OCI-LY1 (cell line): Measurements from ENCODE around the gene MICAL1.

ENCODE experiments used
- H2AFZ ChIP-seq: fragments of 200-600 bp; sonication (generic), shearing (Covaris generic); 2 replicates; pipeline ENCODE4 v1.6.0; 2014; ENCODE audit warnings: antibody characterized with exemption, mild to moderate bottlenecking, low read length
- H3F3A ChIP-seq: fragments of 200-600 bp; sonication (generic), shearing (Covaris generic); 2 replicates; pipeline ENCODE4 v1.6.0; 2014; ENCODE audit warnings: mild to moderate bottlenecking, antibody characterized with exemption, low read length, moderate library complexity; ENCODE audit not compliant: insufficient read depth
- H3K27ac ChIP-seq: fragments of 200-600 bp; sonication (generic); 2 replicates; pipeline ENCODE4 v1.5.1; 2014; ENCODE audit warnings: low read length, mixed run types, mild to moderate bottlenecking, low read depth; ENCODE audit not compliant: poor library complexity, severe bottlenecking
- H3K27me3 ChIP-seq: fragments of 200-600 bp; sonication (generic); 2 replicates; pipeline ENCODE4 v1.6.0; 2014; ENCODE audit warnings: antibody characterized with exemption, mild to moderate bottlenecking, low read length, moderate library complexity; ENCODE audit not compliant: insufficient read depth
- H3K36me3 ChIP-seq: fragments of 200-600 bp; sonication (generic); 2 replicates; pipeline ENCODE4 v1.6.1; 2014; ENCODE audit warnings: mild to moderate bottlenecking, antibody characterized with exemption, low read length, moderate library complexity, mixed read lengths; ENCODE audit not compliant: insufficient read depth
- H3K4me1 ChIP-seq: fragments of 200-600 bp; sonication (generic); 2 replicates; pipeline ENCODE4 v1.5.1; 2014; ENCODE audit warnings: mild to moderate bottlenecking, low read length, moderate library complexity; ENCODE audit not compliant: insufficient read depth, severe bottlenecking
- H3K4me2 ChIP-seq: fragments of 200-600 bp; sonication (generic), shearing (Covaris generic); 2 replicates; pipeline ENCODE4 v1.6.1; 2014; ENCODE audit warnings: low read length
- H3K4me3 ChIP-seq: fragments of 200-600 bp; sonication (generic); 2 replicates; pipeline ENCODE4 v1.5.1; 2014; ENCODE audit warnings: low read length, low read depth, mild to moderate bottlenecking, mixed read lengths; ENCODE audit not compliant: poor library complexity, severe bottlenecking
- H3K79me2 ChIP-seq: fragments of 200-600 bp; shearing (Covaris generic); 2 replicates; pipeline ENCODE4 v1.6.1; 2016; ENCODE audit warnings: mixed run types, low read length, mixed read lengths; ENCODE audit not compliant: insufficient read depth
- H3K9ac ChIP-seq: fragments of 200-600 bp; sonication (generic), shearing (Covaris generic); 2 replicates; pipeline ENCODE4 v1.6.1; 2014; ENCODE audit warnings: mild to moderate bottlenecking, low read length, mixed read lengths
- H3K9me2 ChIP-seq: fragments of 200-600 bp; sonication (generic), shearing (Covaris generic); 2 replicates; pipeline ENCODE4 v1.6.1; 2014; ENCODE audit warnings: low read depth, mild to moderate bottlenecking, low read length, mixed read lengths
- H3K9me3 ChIP-seq: fragments of 200-600 bp; shearing (Covaris generic); 2 replicates; pipeline ENCODE4 v1.6.1; 2014; ENCODE audit warnings: low read length, mixed read lengths
- H4K20me1 ChIP-seq: fragments of 200-600 bp; sonication (generic), shearing (Covaris generic); 2 replicates; pipeline ENCODE4 v1.6.0; 2016; ENCODE audit warnings: mild to moderate bottlenecking, low read length; ENCODE audit not compliant: insufficient read depth
- EZH2 ChIP-seq: fragments of 200-600 bp; sonication (generic), shearing (Covaris generic); IDR thresholded peaks from 2 replicates; pipeline ENCODE4 v1.8.0; 2017; ENCODE audit warnings: borderline replicate concordance, mixed run types, mild to moderate bottlenecking, antibody characterized with exemption, low read length, moderate library complexity, mixed read lengths
- TF ChIP-seq, protein P1 (sequence below): fragments of 200-600 bp; sonication (generic), shearing (Covaris generic); IDR thresholded peaks from 2 replicates; pipeline ENCODE4 v1.5.1; 2017; ENCODE audit warnings: mild to moderate bottlenecking, antibody characterized with exemption, low read length, moderate library complexity, mixed read lengths

MICAL1 gene

DNA sequence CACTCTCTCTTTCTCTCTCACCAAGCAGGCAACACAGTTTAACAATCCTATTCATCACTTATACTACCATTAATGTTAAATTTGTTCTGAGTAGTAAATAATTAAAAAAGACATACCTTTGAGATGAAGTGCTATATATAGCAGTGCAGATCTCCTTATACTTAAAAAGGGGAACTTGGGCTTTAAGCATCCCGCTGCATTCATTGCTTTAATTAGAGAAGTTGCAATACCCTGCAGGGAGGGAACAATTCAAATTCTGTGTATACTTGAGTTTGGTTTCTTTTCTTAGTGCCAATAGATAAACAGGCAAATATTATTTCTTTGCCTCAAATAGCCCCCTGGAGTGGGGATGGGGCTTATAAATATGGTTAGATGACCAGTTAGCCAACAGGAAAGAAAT, 38.3 kb upstream of the MICAL1 start:
- no peak overlapping the region for H3K27ac ChIP-seq
- no peaks in the 10 kb centered on the region for H3K4me1 ChIP-seq
- no peaks in the 10 kb centered on the region for H3K79me2 ChIP-seq
- no peaks in the 10 kb centered on the region for H3K9me2 ChIP-seq
- TF ChIP-seq EZH2: no peak
- TF ChIP-seq, protein P1, sequence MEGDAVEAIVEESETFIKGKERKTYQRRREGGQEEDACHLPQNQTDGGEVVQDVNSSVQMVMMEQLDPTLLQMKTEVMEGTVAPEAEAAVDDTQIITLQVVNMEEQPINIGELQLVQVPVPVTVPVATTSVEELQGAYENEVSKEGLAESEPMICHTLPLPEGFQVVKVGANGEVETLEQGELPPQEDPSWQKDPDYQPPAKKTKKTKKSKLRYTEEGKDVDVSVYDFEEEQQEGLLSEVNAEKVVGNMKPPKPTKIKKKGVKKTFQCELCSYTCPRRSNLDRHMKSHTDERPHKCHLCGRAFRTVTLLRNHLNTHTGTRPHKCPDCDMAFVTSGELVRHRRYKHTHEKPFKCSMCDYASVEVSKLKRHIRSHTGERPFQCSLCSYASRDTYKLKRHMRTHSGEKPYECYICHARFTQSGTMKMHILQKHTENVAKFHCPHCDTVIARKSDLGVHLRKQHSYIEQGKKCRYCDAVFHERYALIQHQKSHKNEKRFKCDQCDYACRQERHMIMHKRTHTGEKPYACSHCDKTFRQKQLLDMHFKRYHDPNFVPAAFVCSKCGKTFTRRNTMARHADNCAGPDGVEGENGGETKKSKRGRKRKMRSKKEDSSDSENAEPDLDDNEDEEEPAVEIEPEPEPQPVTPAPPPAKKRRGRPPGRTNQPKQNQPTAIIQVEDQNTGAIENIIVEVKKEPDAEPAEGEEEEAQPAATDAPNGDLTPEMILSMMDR: no peak
- no peak overlapping the region for H3K4me2 ChIP-seq
- H3K27me3 ChIP-seq: no peaks in the 10 kb centered on the region
- no peak overlapping the region for H2AFZ ChIP-seq
- H3F3A ChIP-seq: no peaks in the 10 kb centered on the region
- no peak overlapping the region for H3K4me3 ChIP-seq
- no peaks in the 10 kb centered on the region for H4K20me1 ChIP-seq
- H3K9me3 ChIP-seq: no peaks in the 10 kb centered on the region
- H3K9ac ChIP-seq: no peak overlapping the region
- no peaks in the 10 kb centered on the region for H3K36me3 ChIP-seq

DNA sequence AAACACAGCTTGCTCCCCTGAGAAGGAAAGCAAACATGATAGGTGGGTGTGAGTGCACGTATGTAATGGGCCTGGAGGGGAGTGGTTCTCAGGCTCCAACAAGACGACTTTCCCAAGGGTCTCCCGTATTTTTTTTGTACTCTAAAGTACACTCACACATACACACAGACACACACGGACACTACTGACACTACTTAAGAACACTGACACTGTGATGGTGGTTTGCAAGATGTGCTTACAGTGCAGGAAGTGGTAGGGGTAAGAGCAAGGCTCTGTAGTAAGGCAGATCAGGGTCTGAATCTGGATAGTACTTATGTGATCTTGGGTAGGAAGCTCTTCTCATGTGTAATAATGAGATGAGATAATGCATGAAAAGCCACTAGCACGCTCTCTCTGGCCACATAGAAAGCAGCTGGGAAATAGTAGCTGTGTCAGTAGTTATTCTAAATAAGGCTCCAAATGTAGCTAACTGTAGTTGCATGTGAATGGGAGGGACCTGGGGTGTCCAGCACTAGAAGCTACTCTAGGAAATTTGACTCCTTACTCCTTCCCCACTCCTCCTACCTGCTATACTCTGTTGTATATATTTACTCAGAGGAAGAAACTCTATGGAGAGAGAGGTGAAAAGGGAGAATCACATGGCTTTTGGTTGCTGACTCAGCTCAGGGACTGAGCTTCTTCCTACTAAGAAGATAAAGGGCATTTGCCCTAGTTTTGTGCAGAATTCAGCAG, 35.8 kb upstream of the MICAL1 start:
- H3K27ac ChIP-seq: no peak overlapping the region
- H3K36me3 ChIP-seq: no peaks in the 10 kb centered on the region
- no peaks in the 10 kb centered on the region for H3K79me2 ChIP-seq
- no peaks in the 10 kb centered on the region for H4K20me1 ChIP-seq
- H3K9ac ChIP-seq: no peak overlapping the region
- H3K4me2 ChIP-seq: no peak overlapping the region
- no peaks in the 10 kb centered on the region for H3K4me1 ChIP-seq
- H3K9me3 ChIP-seq: no peaks in the 10 kb centered on the region
- TF ChIP-seq, protein P1: no peak
- TF ChIP-seq EZH2: no peak
- H3K9me2 ChIP-seq: no peaks in the 10 kb centered on the region
- H3F3A ChIP-seq: no peaks in the 10 kb centered on the region
- no peak overlapping the region for H2AFZ ChIP-seq
- no peak overlapping the region for H3K4me3 ChIP-seq
- H3K27me3 ChIP-seq: 0 out of 2 replicates have a peak, but pooled peaks cover 5% of the 10 kb centered on the region

DNA sequence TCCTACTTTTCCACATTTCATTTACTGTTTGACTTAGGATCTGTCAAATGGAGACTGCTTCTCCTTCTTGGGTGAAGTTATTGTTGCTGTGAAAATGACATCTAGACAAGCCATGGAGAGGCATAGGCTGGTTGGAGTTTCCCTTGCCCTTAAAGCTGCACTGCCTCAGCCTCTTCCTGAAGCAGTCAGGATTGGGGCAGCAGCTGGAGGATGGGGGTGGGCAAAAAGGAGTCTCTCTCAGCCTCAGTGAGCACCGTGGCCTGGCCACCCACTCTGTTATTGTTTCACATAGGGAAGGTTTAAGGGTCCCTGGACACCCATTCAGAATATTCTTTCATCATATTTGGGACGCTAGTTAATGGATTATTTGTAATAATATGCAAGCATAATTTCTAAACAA, 35.1 kb upstream of the MICAL1 start:
- Histone ChIP-seq H2AFZ (no peak overlapping the region), H3K79me2 (no peaks in the 10 kb centered on the region), H3K4me2 (no peak overlapping the region), H3K27ac (no peak overlapping the region), H3K4me3 (no peak overlapping the region), H3K4me1 (no peaks in the 10 kb centered on the region), H3K9me2 (no peaks in the 10 kb centered on the region), H3K9ac (no peak overlapping the region), H3K9me3 (no peaks in the 10 kb centered on the region), H3K27me3 (0 out of 2 replicates have a peak, but pooled peaks cover 5% of the 10 kb centered on the region), H4K20me1 (no peaks in the 10 kb centered on the region), H3F3A (no peaks in the 10 kb centered on the region), H3K36me3 (no peaks in the 10 kb centered on the region)
- TF ChIP-seq, protein P1: no peak
- TF ChIP-seq EZH2: no peak
